HepG2 (cell line): Measurements from ENCODE around the gene RPS6KA2. TPM values are rescaled to one million over a fixed set of nuclear protein-coding genes. Genes with fewer than 3 reads are reported as not detected.

Experiments used
- ATAC-seq: fragments of 200-7000 bp; cut with Tn5 transposase; 3 replicates; pipeline ENCODE4 v1.9.1; 2020; ENCODE audit warnings: mild to moderate bottlenecking, moderate library complexity
- BruUV-seq: library from RNA; stranded (reverse); fragments of 400-500 nt; replicated peaks from 2 replicates; lab custom pipeline; 2021; lab: Mats Ljungman, UMichigan
- CTCF ChIA-PET: fragments of 300-600 bp; formaldehyde crosslinking; extraction: SDS; loops from one replicate; lab custom pipeline; 2021; ENCODE audit warnings: low total read pairs, inconsistent platforms, low intra/inter-chr PET ratio; lab: Yijun Ruan, JAX
- POLR2A ChIA-PET: fragments of 350-600 bp; sonication (Branson Sonifier 250); formaldehyde crosslinking; loops from one replicate; lab custom pipeline; 2020; ENCODE audit warnings: antibody characterized with exemption, inconsistent platforms; lab: Yijun Ruan, JAX
- DNase-seq: peaks from one replicate; pipeline ENCODE4 v3.0.0-alpha.2; 2015; ENCODE audit warnings: low spot score
- FAIRE-seq: peaks from 3 replicates; lab custom pipeline; 2011; peaks lifted over from hg19 to GRCh38; lab: Jason Lieb, UNC
- H2AFZ ChIP-seq: one replicate; pipeline ENCODE4 v1.6.1; 2011; ENCODE audit warnings: low read length, inconsistent platforms
- H3K27ac ChIP-seq: fragments of 300-600 bp; 3 replicates; pipeline ENCODE4 v1.8.0; 2011; ENCODE audit warnings: mixed run types, mild to moderate bottlenecking, mixed read lengths, low read length, inconsistent platforms; ENCODE audit not compliant: insufficient read depth; ENCODE audit errors: extremely low read length
- H3K27me3 ChIP-seq, 2 experiments: fragments of 200-600 bp in 1 of 2; 2 replicates in 1 of 2; 3 replicates in 1 of 2; pipeline versions ENCODE4 v1.6.0 to v1.8.0; 2011; ENCODE audit warnings: low read length in 2 of 2, mild to moderate bottlenecking in 2 of 2, moderate library complexity in 2 of 2, inconsistent platforms in 1 of 2; ENCODE audit not compliant: insufficient read depth in 2 of 2, control insufficient read depth in 1 of 2
- H3K36me3 ChIP-seq, 2 experiments: fragments of 200-600 bp in 1 of 2; replicated peaks in 1 of 2; 2 replicates in 1 of 2; 3 replicates in 1 of 2; pipeline versions ENCODE4 v1.5.1 to v1.8.0; 2011; ENCODE audit warnings: low read length in 2 of 2, inconsistent platforms in 1 of 2; ENCODE audit not compliant: insufficient read depth in 2 of 2, control insufficient read depth in 1 of 2
- H3K4me1 ChIP-seq: 2 replicates; pipeline ENCODE4 v1.5.1; 2012; ENCODE audit warnings: low read length, inconsistent platforms; ENCODE audit not compliant: insufficient read depth
- H3K4me2 ChIP-seq: 2 replicates; pipeline ENCODE4 v1.6.0; 2011; ENCODE audit warnings: low read depth, low read length, inconsistent platforms
- H3K4me3 ChIP-seq, 3 experiments: fragments of 200-600 bp in 1 of 3; sonication (generic), shearing (Covaris generic) in 1 of 3; replicated peaks in 1 of 3; 2 replicates each; pipeline ENCODE4 v1.5.1; 2011 to 2016; ENCODE audit warnings: low read length in 3 of 3, inconsistent platforms in 2 of 3, low read depth in 2 of 3, mild to moderate bottlenecking in 2 of 3, control low read depth in 1 of 3, mixed read lengths in 1 of 3; ENCODE audit not compliant: insufficient read depth in 1 of 3
- H3K79me2 ChIP-seq: one replicate; pipeline ENCODE4 v1.6.1; 2011; ENCODE audit warnings: low read length, inconsistent platforms; ENCODE audit not compliant: insufficient read depth
- H3K9ac ChIP-seq: 2 replicates; pipeline ENCODE4 v1.6.0; 2011; ENCODE audit warnings: mild to moderate bottlenecking, low read depth, low read length, inconsistent platforms; ENCODE audit not compliant: insufficient read depth
- H3K9me3 ChIP-seq: 2 replicates; pipeline ENCODE4 v1.5.1; 2012; ENCODE audit warnings: mild to moderate bottlenecking, low read length
- H4K20me1 ChIP-seq: 2 replicates; pipeline ENCODE4 v1.6.0; 2011; ENCODE audit warnings: inconsistent platforms, mild to moderate bottlenecking, low read length, moderate library complexity; ENCODE audit not compliant: insufficient read depth
- HOXA3 ChIP-seq: sonication (generic); formaldehyde crosslinking; IDR thresholded peaks from 2 replicates; pipeline ENCODE4 v1.5.0; 2020; ENCODE audit warnings: missing genetic modification reagents
- IRF2 ChIP-seq: IDR thresholded peaks from 2 replicates; pipeline ENCODE4 v1.6.1; 2018; ENCODE audit warnings: missing genetic modification reagents, missing compliant biosample characterization
- NFATC3 ChIP-seq: sonication (generic); formaldehyde crosslinking; IDR thresholded peaks from 2 replicates; pipeline ENCODE4 v1.5.1; 2020; ENCODE audit warnings: mild to moderate bottlenecking, missing genetic modification reagents
- NFE2 ChIP-seq: sonication (generic); formaldehyde crosslinking; IDR thresholded peaks from 2 replicates; pipeline ENCODE4 v1.4.0; 2020; ENCODE audit warnings: missing genetic modification reagents
- NR2F6 ChIP-seq, 2 experiments: IDR thresholded peaks; 2 replicates each; pipeline ENCODE4 v1.6.1; 2016; ENCODE audit warnings: antibody characterized with exemption in 1 of 2, mild to moderate bottlenecking in 1 of 2
- PHF20 ChIP-seq: sonication (generic); formaldehyde crosslinking; IDR thresholded peaks from 2 replicates; pipeline ENCODE4 v1.5.0; 2020; ENCODE audit warnings: mild to moderate bottlenecking, missing genetic modification reagents
- RXRB ChIP-seq: IDR thresholded peaks from 2 replicates; pipeline ENCODE4 v1.6.1; 2016; ENCODE audit warnings: borderline replicate concordance, missing genetic modification reagents, missing compliant biosample characterization
- SATB2 ChIP-seq: sonication (generic); formaldehyde crosslinking; IDR thresholded peaks from 2 replicates; pipeline ENCODE4 v1.5.0; 2020; ENCODE audit warnings: missing genetic modification reagents
- STAG1 ChIP-seq: sonication (generic); formaldehyde crosslinking; IDR thresholded peaks from 2 replicates; pipeline ENCODE4 v1.4.0; 2020; ENCODE audit warnings: missing genetic modification reagents
- TEAD3 ChIP-seq: optimal IDR thresholded peaks from 2 replicates; pipeline ENCODE3; 2016; ENCODE audit warnings: borderline replicate concordance
- WIZ ChIP-seq: sonication (generic); formaldehyde crosslinking; IDR thresholded peaks from 2 replicates; pipeline ENCODE4 v1.5.1; 2020; ENCODE audit warnings: mild to moderate bottlenecking, missing genetic modification reagents
- ZBTB21 ChIP-seq: sonication (generic); formaldehyde crosslinking; IDR thresholded peaks from 2 replicates; pipeline ENCODE4 v1.4.0; 2020; ENCODE audit warnings: missing genetic modification reagents
- ZMYM3 ChIP-seq: sonication (generic); formaldehyde crosslinking; IDR thresholded peaks from 2 replicates; pipeline ENCODE4 v1.5.1; 2020; ENCODE audit warnings: mild to moderate bottlenecking, missing genetic modification reagents
- ZNF367 ChIP-seq: sonication (generic); formaldehyde crosslinking; IDR thresholded peaks from 2 replicates; pipeline ENCODE4 v1.4.0; 2020; ENCODE audit warnings: missing genetic modification reagents, borderline replicate concordance
- ZNF431 ChIP-seq: sonication (generic); formaldehyde crosslinking; IDR thresholded peaks from 2 replicates; pipeline ENCODE4 v1.9.0; 2022; ENCODE audit warnings: missing genetic modification reagents, low read depth, mild to moderate bottlenecking, borderline replicate concordance
- ZNF607 ChIP-seq: sonication (generic); formaldehyde crosslinking; IDR thresholded peaks from 2 replicates; pipeline ENCODE4 v1.5.1; 2020; ENCODE audit warnings: missing genetic modification reagents, mild to moderate bottlenecking, borderline replicate concordance
- ZNF674 ChIP-seq: sonication (generic); formaldehyde crosslinking; IDR thresholded peaks from 2 replicates; pipeline ENCODE4 v1.5.0; 2020; ENCODE audit warnings: low read depth, mild to moderate bottlenecking, missing genetic modification reagents
- ZNF776 ChIP-seq: sonication (generic); formaldehyde crosslinking; IDR thresholded peaks from 2 replicates; pipeline ENCODE4 v1.4.0; 2020; ENCODE audit warnings: mild to moderate bottlenecking, missing genetic modification reagents
- WGBS: methylation state at CpG from one replicate; pipeline ENCODE4 v1.1.6; 2017; ENCODE audit warnings: low lambda C conversion rate; 5-methylcytosine and 5-hydroxymethylcytosine counted together
- in situ Hi-C: cut with HindIII; loops from 2 replicates; pipeline ENCODE4 v1.10.0; 2017; ENCODE audit warnings: low pct_unique_long_range_greater_than_20kb; ENCODE audit not compliant: extremely low pct_ligation_motif_present
- intact Hi-C: fragments of 100-400 bp; cut with micrococcal nuclease; formaldehyde crosslinking; loops from one replicate; pipeline ENCODE4 v1.10.0; 2022; ENCODE audit not compliant: unreplicated experiment
- polyA plus RNA-seq, 8 experiments: library from polyadenylated mRNA; depleted of rRNA in 3 of 8; stranded (reverse) in 7 of 8; unstranded in 1 of 8; fragments of >200 nt; fragmentation: Illumina TruSeq in 4 of 8; extraction: Trizol in 4 of 8; gene quantifications; 2 replicates each; pipeline versions ENCODE4 v1.2.1 to v1.2.3, GENCODE V29; 2011 to 2016; ENCODE audit warnings: low read depth in 4 of 8, missing spikeins in 1 of 8, mixed read lengths in 1 of 8; ENCODE audit not compliant: insufficient read depth in 1 of 8
- total RNA-seq, 5 experiments: library from RNA; depleted of rRNA; stranded (reverse); fragments of >200 nt; fragmentation: Illumina TruSeq; extraction: Trizol; gene quantifications; 2 replicates each; pipeline ENCODE4 v1.2.3, GENCODE V29; 2016; ENCODE audit warnings: low read depth in 1 of 5
- TF ChIP-seq, protein P1 (sequence below): sonication (generic); formaldehyde crosslinking; IDR thresholded peaks from 2 replicates; pipeline ENCODE4 v1.5.0; 2020; ENCODE audit warnings: mild to moderate bottlenecking, missing genetic modification reagents, moderate library complexity
- TF ChIP-seq, protein P2 (sequence below): sonication (generic); formaldehyde crosslinking; IDR thresholded peaks from 2 replicates; pipeline ENCODE4 v1.4.0; 2020; ENCODE audit warnings: mild to moderate bottlenecking, missing genetic modification reagents
- TF ChIP-seq, protein P3 (sequence below): sonication (generic); formaldehyde crosslinking; IDR thresholded peaks from 2 replicates; pipeline ENCODE4 v1.4.0; 2020; ENCODE audit warnings: mild to moderate bottlenecking, missing genetic modification reagents
- TF ChIP-seq, protein P4 (sequence below): sonication (generic); formaldehyde crosslinking; conservative IDR thresholded peaks from 2 replicates; pipeline ENCODE4 v1.5.0; 2020; ENCODE audit warnings: missing genetic modification reagents

Gene RPS6KA2
- total and polyA plus RNA-seq, 2 of the 13 experiments (the other 11 are each of a cell fraction or from before 2014, with no cell fraction given), result 0.22 to 0.38 TPM

DNA sequence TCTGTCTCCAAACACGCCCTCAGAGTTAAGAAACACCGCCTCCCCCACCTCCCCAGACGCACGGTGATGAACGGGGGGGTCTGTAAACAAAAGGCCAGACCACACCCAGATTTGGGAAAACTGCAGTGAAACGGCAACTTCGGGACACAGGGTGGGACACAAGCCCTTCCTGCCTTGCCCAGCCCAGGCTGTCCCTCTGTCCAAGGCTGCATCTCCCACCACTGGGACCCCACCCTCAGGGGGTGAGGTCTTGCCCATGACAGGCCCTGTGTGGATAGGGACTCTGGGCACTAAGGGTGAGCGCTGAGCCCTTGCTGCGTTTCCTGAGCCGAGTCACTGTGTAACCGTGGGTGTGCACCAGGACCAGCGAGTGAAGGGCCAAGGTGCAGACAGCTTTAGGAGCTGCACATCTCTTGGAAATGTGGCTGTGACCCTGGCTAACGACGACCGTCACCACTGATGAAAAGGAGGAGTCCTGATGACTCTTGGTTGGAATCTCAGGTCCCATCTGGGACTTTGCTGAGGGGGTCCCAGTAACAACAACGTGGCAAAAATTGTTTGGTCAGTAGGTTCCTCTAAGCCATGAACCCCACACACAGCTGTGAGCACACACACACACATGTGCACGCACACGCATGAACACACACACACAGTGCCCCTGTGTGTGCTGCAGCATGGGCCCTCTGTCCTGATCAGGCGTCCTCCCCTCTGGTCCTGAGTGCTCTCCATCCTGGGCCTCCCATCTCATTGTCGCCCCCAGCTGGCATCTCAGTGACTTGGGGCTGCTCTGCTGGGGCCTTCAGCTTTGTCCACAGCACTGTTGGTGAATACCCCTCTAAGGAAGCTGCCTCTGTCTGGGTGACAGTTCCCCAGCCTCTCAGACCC lies 141.2 kb downstream of the RPS6KA2 start:
- no peaks in the 10 kb centered on the region for H3K9me3 ChIP-seq
- no peak overlapping the region for H3K27ac ChIP-seq
- peaks cover 11 to 86% of the 10 kb centered on the region in 2 experiments for H3K27me3 ChIP-seq
- no peak overlapping the region for H3K9ac ChIP-seq
- no peaks in the 10 kb centered on the region for H3K36me3 ChIP-seq
- no TSS peak for BruUV-seq
- no peak overlapping the region for H2AFZ ChIP-seq
- FAIRE-seq (no peak), DNase-seq (no peak), ATAC-seq (peak; percentile 54)
- intact Hi-C loops, result no loop called here
- no peak overlapping the region for H3K4me3 ChIP-seq
- H3K4me1 ChIP-seq, result no peaks in the 10 kb centered on the region
- POLR2A ChIA-PET, result no interaction called here
- H3K4me2 ChIP-seq, result no peak overlapping the region
- in situ Hi-C loops, result no loop called here
- 27% methylated on average over 17 of the region's 20 CpGs for WGBS
- CTCF ChIA-PET, result no interaction called here
- H4K20me1 ChIP-seq, result no peaks in the 10 kb centered on the region
- H3K79me2 ChIP-seq, result no peaks in the 10 kb centered on the region
- TF ChIP-seq, protein P1, sequence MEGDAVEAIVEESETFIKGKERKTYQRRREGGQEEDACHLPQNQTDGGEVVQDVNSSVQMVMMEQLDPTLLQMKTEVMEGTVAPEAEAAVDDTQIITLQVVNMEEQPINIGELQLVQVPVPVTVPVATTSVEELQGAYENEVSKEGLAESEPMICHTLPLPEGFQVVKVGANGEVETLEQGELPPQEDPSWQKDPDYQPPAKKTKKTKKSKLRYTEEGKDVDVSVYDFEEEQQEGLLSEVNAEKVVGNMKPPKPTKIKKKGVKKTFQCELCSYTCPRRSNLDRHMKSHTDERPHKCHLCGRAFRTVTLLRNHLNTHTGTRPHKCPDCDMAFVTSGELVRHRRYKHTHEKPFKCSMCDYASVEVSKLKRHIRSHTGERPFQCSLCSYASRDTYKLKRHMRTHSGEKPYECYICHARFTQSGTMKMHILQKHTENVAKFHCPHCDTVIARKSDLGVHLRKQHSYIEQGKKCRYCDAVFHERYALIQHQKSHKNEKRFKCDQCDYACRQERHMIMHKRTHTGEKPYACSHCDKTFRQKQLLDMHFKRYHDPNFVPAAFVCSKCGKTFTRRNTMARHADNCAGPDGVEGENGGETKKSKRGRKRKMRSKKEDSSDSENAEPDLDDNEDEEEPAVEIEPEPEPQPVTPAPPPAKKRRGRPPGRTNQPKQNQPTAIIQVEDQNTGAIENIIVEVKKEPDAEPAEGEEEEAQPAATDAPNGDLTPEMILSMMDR (CRISPR knock-in tag), result 0 out of 2 replicates have a peak, but pooled peaks have one; percentile 26
- TF ChIP-seq HOXA3 (CRISPR knock-in tag) (no peak), SATB2 (CRISPR knock-in tag) (no peak), RXRB (no peak), ZNF607 (CRISPR knock-in tag) (no peak), NR2F6 (IDR thresholded peaks at IDR 0.05) (no peak), NR2F6 (CRISPR knock-in tag; IDR thresholded peaks at IDR 0.05) (no peak), ZMYM3 (CRISPR knock-in tag) (no peak), STAG1 (CRISPR knock-in tag) (peak; percentile 34), NFATC3 (CRISPR knock-in tag) (no peak), ZBTB21 (CRISPR knock-in tag) (no peak), PHF20 (CRISPR knock-in tag) (no peak), IRF2 (no peak), TEAD3 (CRISPR knock-in tag) (no peak), ZNF431 (CRISPR knock-in tag) (no peak), ZNF674 (no peak), ZNF367 (CRISPR knock-in tag) (no peak), NFE2 (CRISPR knock-in tag) (no peak), ZNF776 (no peak), WIZ (CRISPR knock-in tag) (no peak)
- TF ChIP-seq, protein P2, sequence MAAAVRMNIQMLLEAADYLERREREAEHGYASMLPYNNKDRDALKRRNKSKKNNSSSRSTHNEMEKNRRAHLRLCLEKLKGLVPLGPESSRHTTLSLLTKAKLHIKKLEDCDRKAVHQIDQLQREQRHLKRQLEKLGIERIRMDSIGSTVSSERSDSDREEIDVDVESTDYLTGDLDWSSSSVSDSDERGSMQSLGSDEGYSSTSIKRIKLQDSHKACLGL (CRISPR knock-in tag), result no peak
- TF ChIP-seq, protein P3, sequence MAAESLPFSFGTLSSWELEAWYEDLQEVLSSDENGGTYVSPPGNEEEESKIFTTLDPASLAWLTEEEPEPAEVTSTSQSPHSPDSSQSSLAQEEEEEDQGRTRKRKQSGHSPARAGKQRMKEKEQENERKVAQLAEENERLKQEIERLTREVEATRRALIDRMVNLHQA, result no peak
- TF ChIP-seq, protein P4, sequence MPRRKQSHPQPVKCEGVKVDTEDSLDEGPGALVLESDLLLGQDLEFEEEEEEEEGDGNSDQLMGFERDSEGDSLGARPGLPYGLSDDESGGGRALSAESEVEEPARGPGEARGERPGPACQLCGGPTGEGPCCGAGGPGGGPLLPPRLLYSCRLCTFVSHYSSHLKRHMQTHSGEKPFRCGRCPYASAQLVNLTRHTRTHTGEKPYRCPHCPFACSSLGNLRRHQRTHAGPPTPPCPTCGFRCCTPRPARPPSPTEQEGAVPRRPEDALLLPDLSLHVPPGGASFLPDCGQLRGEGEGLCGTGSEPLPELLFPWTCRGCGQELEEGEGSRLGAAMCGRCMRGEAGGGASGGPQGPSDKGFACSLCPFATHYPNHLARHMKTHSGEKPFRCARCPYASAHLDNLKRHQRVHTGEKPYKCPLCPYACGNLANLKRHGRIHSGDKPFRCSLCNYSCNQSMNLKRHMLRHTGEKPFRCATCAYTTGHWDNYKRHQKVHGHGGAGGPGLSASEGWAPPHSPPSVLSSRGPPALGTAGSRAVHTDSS (CRISPR knock-in tag), result no peak
